Liver (tissue), 9 donors: Measurements from ENCODE around the gene HES6. TPM values are rescaled to one million over a fixed set of nuclear protein-coding genes. Genes with fewer than 3 reads are reported as not detected.

ENCODE experiments used
- DNase-seq: peaks from one replicate; pipeline ENCODE4 v3.0.0-alpha.2; 2017; ENCODE audit warnings: low spot score
- H3K27ac ChIP-seq, 2 donors: one replicate each; pipeline ENCODE4 v1.7.0; 2013; ENCODE audit warnings: inconsistent platforms in 2 of 2, low read length in 2 of 2, control low read depth in 1 of 2, low read depth in 1 of 2, mild to moderate bottlenecking in 1 of 2
- H3K27me3 ChIP-seq, 4 donors: one replicate each; pipeline versions ENCODE4 v1.6.1 to v1.7.0; 2013; ENCODE audit warnings: low read length in 3 of 4, inconsistent platforms in 1 of 4, mild to moderate bottlenecking in 1 of 4, moderate library complexity in 1 of 4; ENCODE audit not compliant: control insufficient read depth in 4 of 4, insufficient read depth in 4 of 4
- H3K36me3 ChIP-seq, 4 donors: one replicate each; pipeline versions ENCODE4 v1.6.1 to v1.7.0; 2013; ENCODE audit warnings: low read length in 3 of 4, mild to moderate bottlenecking in 3 of 4, low read depth in 1 of 4, moderate library complexity in 1 of 4; ENCODE audit not compliant: control insufficient read depth in 4 of 4, insufficient read depth in 3 of 4
- H3K4me1 ChIP-seq, 4 donors: one replicate each; pipeline versions ENCODE4 v1.6.1 to v1.7.0; 2013; ENCODE audit warnings: low read length in 3 of 4, mild to moderate bottlenecking in 3 of 4, moderate library complexity in 1 of 4; ENCODE audit not compliant: control insufficient read depth in 4 of 4, insufficient read depth in 4 of 4
- H3K4me3 ChIP-seq, 3 donors: one replicate each; pipeline versions ENCODE4 v1.6.1 to v1.7.0; 2013; ENCODE audit warnings: low read length in 3 of 3, control low read depth in 1 of 3, low read depth in 1 of 3, mild to moderate bottlenecking in 1 of 3
- H3K9ac ChIP-seq, 2 donors: one replicate each; pipeline ENCODE4 v1.7.0; 2013; ENCODE audit warnings: low read length in 2 of 2, mild to moderate bottlenecking in 2 of 2, moderate library complexity in 2 of 2, control low read depth in 1 of 2, low read depth in 1 of 2
- H3K9me3 ChIP-seq, 4 donors: one replicate each; pipeline versions ENCODE4 v1.6.1 to v1.7.0; 2013; ENCODE audit warnings: low read length in 3 of 4; ENCODE audit not compliant: control insufficient read depth in 4 of 4
- CTCF ChIP-seq: fragments of 150-350 bp; IDR thresholded peaks from 2 replicates; pipeline ENCODE4 v1.5.1; 2017; ENCODE audit warnings: improper control_type of control experiment, low read depth, low read length; ENCODE audit not compliant: missing input control
- EGR1 ChIP-seq, 2 donors: IDR thresholded peaks; 2 replicates each; pipeline ENCODE4 v1.6.1; 2016 to 2018; ENCODE audit warnings: antibody characterized with exemption in 2 of 2, low read depth in 2 of 2
- FOXA1 ChIP-seq: IDR thresholded peaks from 2 replicates; pipeline ENCODE4 v1.6.1; 2016; ENCODE audit warnings: antibody characterized with exemption
- FOXA2 ChIP-seq: IDR thresholded peaks from 2 replicates; pipeline ENCODE4 v1.6.1; 2016; ENCODE audit warnings: antibody characterized with exemption
- GABPA ChIP-seq, 2 donors: IDR thresholded peaks in 1 of 2; conservative IDR thresholded peaks in 1 of 2; 2 replicates each; pipeline ENCODE4 v1.6.1; 2016; ENCODE audit warnings: antibody characterized with exemption in 2 of 2, mild to moderate bottlenecking in 1 of 2, moderate library complexity in 1 of 2
- HNF4A ChIP-seq, 2 donors: conservative IDR thresholded peaks; 2 replicates each; pipeline ENCODE4 v1.6.1; 2016; ENCODE audit warnings: antibody characterized with exemption in 2 of 2, mild to moderate bottlenecking in 2 of 2
- HNF4G ChIP-seq: IDR thresholded peaks from 2 replicates; pipeline ENCODE4 v1.6.1; 2016; ENCODE audit warnings: antibody characterized with exemption
- JUND ChIP-seq, 2 donors: IDR thresholded peaks; 2 replicates each; pipeline ENCODE4 v1.6.1; 2016; ENCODE audit warnings: antibody characterized with exemption in 2 of 2
- NR2F2 ChIP-seq: IDR thresholded peaks from 2 replicates; pipeline ENCODE4 v1.6.1; 2016; ENCODE audit warnings: antibody characterized with exemption
- RAD21 ChIP-seq, 2 donors: IDR thresholded peaks; 2 replicates each; pipeline ENCODE4 v1.6.1; 2016; ENCODE audit warnings: antibody characterized with exemption in 2 of 2, mild to moderate bottlenecking in 2 of 2
- REST ChIP-seq: IDR thresholded peaks from 2 replicates; pipeline ENCODE4 v1.6.1; 2016; ENCODE audit warnings: antibody characterized with exemption, mild to moderate bottlenecking
- RXRA ChIP-seq, 2 donors: IDR thresholded peaks; 2 replicates each; pipeline ENCODE4 v1.6.1; 2017 to 2018; ENCODE audit warnings: antibody characterized with exemption in 2 of 2, mild to moderate bottlenecking in 1 of 2
- SP1 ChIP-seq: IDR thresholded peaks from 2 replicates; pipeline ENCODE4 v1.6.1; 2018; ENCODE audit warnings: antibody characterized with exemption, mild to moderate bottlenecking
- TAF1 ChIP-seq: conservative IDR thresholded peaks from 2 replicates; pipeline ENCODE4 v1.6.1; 2016; ENCODE audit warnings: antibody characterized with exemption, mild to moderate bottlenecking
- YY1 ChIP-seq: IDR thresholded peaks from 2 replicates; pipeline ENCODE4 v1.6.1; 2016; ENCODE audit warnings: antibody characterized with exemption, mild to moderate bottlenecking
- ZBTB33 ChIP-seq: IDR thresholded peaks from 2 replicates; pipeline ENCODE4 v1.6.1; 2016; ENCODE audit warnings: antibody characterized with exemption
- WGBS: extraction: QIAGEN DNeasy Blood & Tissue Kit; methylation state at CpG from one replicate; pipeline ENCODE4 v1.1.7; 2013; 5-methylcytosine and 5-hydroxymethylcytosine counted together
- polyA plus RNA-seq, 2 donors: library from polyadenylated mRNA; stranded (reverse) in 1 of 2; unstranded in 1 of 2; fragments of 200-250 nt in 1 of 2; fragments of >200 nt in 1 of 2; fragmentation: Nextera tagmentation in 1 of 2; extraction: Ambion mirVana in 1 of 2; gene quantifications; one replicate each; pipeline versions ENCODE4 v1.2.1 to v1.2.3, GENCODE V29; 2013 to 2015
- total RNA-seq, 2 donors: library from RNA; depleted of rRNA; stranded (reverse); fragments of >200 nt; gene quantifications; one replicate each; pipeline ENCODE4 v1.2.3, GENCODE V29; 2014
- TF ChIP-seq, protein P1 (sequence below): IDR thresholded peaks from 2 replicates; pipeline ENCODE4 v1.6.1; 2016; ENCODE audit warnings: antibody characterized with exemption
- donor health status: healthy.
- donor health status: healthy.
- donor health status: healthy.
- donor health status: healthy.
- donor health status: healthy.

Gene HES6
- total and polyA plus RNA-seq, 4 donors = 1.7 to 13.2 (median 2.6) TPM

- no peaks in the 10 kb centered on the region for H3K9me3 ChIP-seq
- H3K9ac ChIP-seq = no peak overlapping the region
- WGBS = 95% methylated on average over 6 of the region's 6 CpGs
- H3K27me3 ChIP-seq = no peaks in the 10 kb centered on the region
- no peak overlapping the region for H3K4me3 ChIP-seq
- TF ChIP-seq EGR1 (IDR thresholded peaks at IDR 0.05; ENCODE audit: low read depth in 2 of 2) = no peak
- no peak for TF ChIP-seq NR2F2
- no peak for TF ChIP-seq JUND (IDR thresholded peaks at IDR 0.05)
- no peak for TF ChIP-seq FOXA1
- no peak for TF ChIP-seq HNF4A (conservative IDR thresholded peaks at IDR 0.05)
- no peak for TF ChIP-seq REST
- TF ChIP-seq SP1 = no peak
- H3K4me1 ChIP-seq = peaks cover 0 to 8% (median 4%) of the 10 kb centered on the region in 4 donors
- H3K27ac ChIP-seq = no peak overlapping the region
- no peak for DNase-seq
- peaks cover 5 to 70% (median 46%) of the 10 kb centered on the region in 4 donors for H3K36me3 ChIP-seq
Observed at GRCh38 chr2:238269741-238270140, 29.9 kb upstream of the HES6 start.

- Histone ChIP-seq H3K36me3 (peaks cover 5 to 69% (median 42%) of the 10 kb centered on the region in 4 donors), H3K27me3 (no peaks in the 10 kb centered on the region), H3K9me3 (no peaks in the 10 kb centered on the region), H3K27ac (no peak overlapping the region), H3K4me1 (peaks cover 0 to 13% (median 8%) of the 10 kb centered on the region in 4 donors), H3K4me3 (no peak overlapping the region), H3K9ac (no peak overlapping the region)
- TF ChIP-seq JUND (IDR thresholded peaks at IDR 0.05) (no peak), ZBTB33 (no peak), HNF4A (conservative IDR thresholded peaks at IDR 0.05) (no peak), YY1 (no peak), SP1 (no peak), FOXA2 (no peak), GABPA (IDR thresholded peaks at IDR 0.05 in 1 of 2, conservative IDR thresholded peaks at IDR 0.05 in 1 of 2) (no peak), NR2F2 (no peak), FOXA1 (no peak), EGR1 (IDR thresholded peaks at IDR 0.05; ENCODE audit: low read depth in 2 of 2) (no peak), RAD21 (IDR thresholded peaks at IDR 0.05) (no peak), TAF1 (no peak), CTCF (no peak), REST (no peak), RXRA (IDR thresholded peaks at IDR 0.05) (no peak), HNF4G (no peak)
- TF ChIP-seq, protein P1, sequence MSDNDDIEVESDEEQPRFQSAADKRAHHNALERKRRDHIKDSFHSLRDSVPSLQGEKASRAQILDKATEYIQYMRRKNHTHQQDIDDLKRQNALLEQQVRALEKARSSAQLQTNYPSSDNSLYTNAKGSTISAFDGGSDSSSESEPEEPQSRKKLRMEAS = no peak
- DNase-seq = no peak
- 95% methylated on average over 20 of the region's 20 CpGs for WGBS
Observed at GRCh38 chr2:238267884-238268680, 28.2 kb upstream of the HES6 start.
